Measurements from ENCODE around the gene SLC7A11. TPM values are rescaled to one million over a fixed set of nuclear protein-coding genes. Genes with fewer than 3 reads are reported as not detected.

SLC7A11 gene
- total and polyA plus RNA-seq, 2 experiments from 2014 or later: 10.0 to 33.9 TPM

DNA sequence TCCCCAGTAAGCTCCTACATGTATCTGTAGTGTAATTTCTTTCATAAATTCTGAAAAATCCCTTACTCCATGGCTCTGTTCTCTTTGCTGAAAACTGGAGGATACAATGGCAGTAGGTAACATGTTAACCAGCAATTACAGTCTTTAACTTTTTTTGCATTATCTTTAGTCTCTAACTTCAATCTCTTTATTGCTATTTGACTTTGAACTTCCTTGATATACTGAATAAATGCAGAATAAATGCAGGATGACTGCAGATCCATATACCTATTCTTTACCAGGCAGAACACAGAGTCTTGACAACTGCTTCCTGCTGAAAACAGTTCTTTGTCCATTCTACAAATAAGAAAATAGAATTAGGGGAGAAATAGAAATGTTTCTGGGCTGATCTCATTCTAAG, 101.3 kb downstream of the SLC7A11 start (continued):
- TF ChIP-seq, protein P1, sequence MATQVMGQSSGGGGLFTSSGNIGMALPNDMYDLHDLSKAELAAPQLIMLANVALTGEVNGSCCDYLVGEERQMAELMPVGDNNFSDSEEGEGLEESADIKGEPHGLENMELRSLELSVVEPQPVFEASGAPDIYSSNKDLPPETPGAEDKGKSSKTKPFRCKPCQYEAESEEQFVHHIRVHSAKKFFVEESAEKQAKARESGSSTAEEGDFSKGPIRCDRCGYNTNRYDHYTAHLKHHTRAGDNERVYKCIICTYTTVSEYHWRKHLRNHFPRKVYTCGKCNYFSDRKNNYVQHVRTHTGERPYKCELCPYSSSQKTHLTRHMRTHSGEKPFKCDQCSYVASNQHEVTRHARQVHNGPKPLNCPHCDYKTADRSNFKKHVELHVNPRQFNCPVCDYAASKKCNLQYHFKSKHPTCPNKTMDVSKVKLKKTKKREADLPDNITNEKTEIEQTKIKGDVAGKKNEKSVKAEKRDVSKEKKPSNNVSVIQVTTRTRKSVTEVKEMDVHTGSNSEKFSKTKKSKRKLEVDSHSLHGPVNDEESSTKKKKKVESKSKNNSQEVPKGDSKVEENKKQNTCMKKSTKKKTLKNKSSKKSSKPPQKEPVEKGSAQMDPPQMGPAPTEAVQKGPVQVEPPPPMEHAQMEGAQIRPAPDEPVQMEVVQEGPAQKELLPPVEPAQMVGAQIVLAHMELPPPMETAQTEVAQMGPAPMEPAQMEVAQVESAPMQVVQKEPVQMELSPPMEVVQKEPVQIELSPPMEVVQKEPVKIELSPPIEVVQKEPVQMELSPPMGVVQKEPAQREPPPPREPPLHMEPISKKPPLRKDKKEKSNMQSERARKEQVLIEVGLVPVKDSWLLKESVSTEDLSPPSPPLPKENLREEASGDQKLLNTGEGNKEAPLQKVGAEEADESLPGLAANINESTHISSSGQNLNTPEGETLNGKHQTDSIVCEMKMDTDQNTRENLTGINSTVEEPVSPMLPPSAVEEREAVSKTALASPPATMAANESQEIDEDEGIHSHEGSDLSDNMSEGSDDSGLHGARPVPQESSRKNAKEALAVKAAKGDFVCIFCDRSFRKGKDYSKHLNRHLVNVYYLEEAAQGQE (IDR thresholded peaks at IDR 0.05; ENCODE audit: unreplicated experiment): no peak
- TF ChIP-seq, protein P2, sequence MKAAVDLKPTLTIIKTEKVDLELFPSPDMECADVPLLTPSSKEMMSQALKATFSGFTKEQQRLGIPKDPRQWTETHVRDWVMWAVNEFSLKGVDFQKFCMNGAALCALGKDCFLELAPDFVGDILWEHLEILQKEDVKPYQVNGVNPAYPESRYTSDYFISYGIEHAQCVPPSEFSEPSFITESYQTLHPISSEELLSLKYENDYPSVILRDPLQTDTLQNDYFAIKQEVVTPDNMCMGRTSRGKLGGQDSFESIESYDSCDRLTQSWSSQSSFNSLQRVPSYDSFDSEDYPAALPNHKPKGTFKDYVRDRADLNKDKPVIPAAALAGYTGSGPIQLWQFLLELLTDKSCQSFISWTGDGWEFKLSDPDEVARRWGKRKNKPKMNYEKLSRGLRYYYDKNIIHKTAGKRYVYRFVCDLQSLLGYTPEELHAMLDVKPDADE (IDR thresholded peaks at IDR 0.05): no peak

DNA sequence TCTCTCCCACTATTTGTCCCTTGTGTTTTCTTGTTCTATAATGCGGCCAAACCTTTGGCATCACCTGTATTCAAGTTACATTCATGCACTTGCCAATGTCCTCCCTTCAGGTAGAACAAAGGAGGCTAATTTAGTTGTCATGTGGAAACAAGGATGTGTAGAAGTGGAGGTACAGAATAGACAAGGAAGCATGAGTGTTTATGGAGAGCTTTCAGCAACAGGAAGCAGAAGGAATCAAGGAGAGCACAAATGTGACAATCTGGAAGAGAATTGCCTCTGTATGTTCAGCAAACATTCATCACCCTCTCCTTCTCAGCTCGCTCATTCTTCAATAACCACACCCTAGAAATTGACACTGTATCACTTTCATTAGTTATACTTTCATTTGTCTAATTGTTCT, 103.4 kb downstream of the SLC7A11 start:
- Histone ChIP-seq H3K4me1 (ENCODE audit: insufficient read depth) (no peaks in the 10 kb centered on the region), H4K20me1 (replicated peaks; ENCODE audit: insufficient read depth) (no peaks in the 10 kb centered on the region), H3K36me3 (ENCODE audit: insufficient read depth) (no peaks in the 10 kb centered on the region), H3K9me2 (ENCODE audit: insufficient read depth) (peaks cover 11% of the 10 kb centered on the region; the same call in 1 of the 2 replicates), H3K4me3 (no peak overlapping the region), H2AFZ (no peak overlapping the region), H3F3A (replicated peaks; ENCODE audit: low read depth) (no peaks in the 10 kb centered on the region), H3K27ac (ENCODE audit: low read depth) (no peak overlapping the region), H3K4me2 (no peak overlapping the region), H3K79me2 (replicated peaks; ENCODE audit: insufficient read depth) (no peaks in the 10 kb centered on the region), H3K27me3 (ENCODE audit: insufficient read depth) (no peaks in the 10 kb centered on the region)
- Mint-ChIP-seq H3K4me3 (no peak overlapping the region), H3K27ac (no peak overlapping the region), H3K36me3 (ENCODE audit: low read depth) (no peaks in the 10 kb centered on the region), H3K27me3 (ENCODE audit: insufficient read depth, low read depth, poor library complexity) (no peaks in the 10 kb centered on the region), H3K4me1 (no peaks in the 10 kb centered on the region), H3K9me3 (no peaks in the 10 kb centered on the region)
- ATAC-seq: no peak
- DNase-seq (ENCODE audit: low spot score): no peak
- TF ChIP-seq ZNF331 (CRISPR knock-in tag; IDR thresholded peaks at IDR 0.05; ENCODE audit: low read depth) (no peak), STAT1 (IDR thresholded peaks at IDR 0.05; ENCODE audit: unreplicated experiment) (no peak), JUNB (IDR thresholded peaks at IDR 0.05; ENCODE audit: unreplicated experiment) (no peak)
- TF ChIP-seq, protein P2 (IDR thresholded peaks at IDR 0.05): no peak

DNA sequence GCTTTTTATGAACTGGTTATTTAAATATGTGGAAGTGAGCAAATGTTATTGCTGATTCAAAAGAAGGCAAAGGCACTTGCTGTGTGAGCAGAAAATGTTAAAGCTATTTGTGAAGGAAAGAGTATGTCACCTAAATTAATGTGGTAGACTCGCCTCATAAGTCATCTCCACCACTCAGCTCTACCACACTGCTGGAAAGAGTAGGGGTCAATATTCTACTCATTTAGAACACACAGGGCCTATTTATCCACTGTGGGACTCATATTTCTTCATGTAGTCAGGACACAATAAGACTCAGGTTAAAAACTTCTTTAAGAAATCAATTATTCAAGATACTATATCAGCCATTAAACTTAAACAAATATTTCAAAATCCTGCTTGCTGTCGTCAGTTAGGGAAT, 106.5 kb downstream of the SLC7A11 start:
- Mint-ChIP-seq H3K4me1 (no peaks in the 10 kb centered on the region), H3K4me3 (no peak overlapping the region), H3K9me3 (peaks cover 14% of the 10 kb centered on the region), H3K27me3 (ENCODE audit: insufficient read depth, low read depth, poor library complexity) (peaks cover 3% of the 10 kb centered on the region), H3K27ac (no peak overlapping the region), H3K36me3 (ENCODE audit: low read depth) (peaks cover 10% of the 10 kb centered on the region; the same call in 2 of the 3 replicates)
- no peak for ATAC-seq
- Histone ChIP-seq H3K27ac (ENCODE audit: low read depth) (no peak overlapping the region), H3K36me3 (ENCODE audit: insufficient read depth) (peaks cover 4% of the 10 kb centered on the region; the same call in 1 of the 2 replicates), H3K4me2 (no peak overlapping the region), H3K27me3 (ENCODE audit: insufficient read depth) (no peaks in the 10 kb centered on the region), H3F3A (replicated peaks; ENCODE audit: low read depth) (no peaks in the 10 kb centered on the region), H3K9me2 (ENCODE audit: insufficient read depth) (peaks cover 15% of the 10 kb centered on the region; the same call in 1 of the 2 replicates), H3K4me1 (ENCODE audit: insufficient read depth) (no peaks in the 10 kb centered on the region), H4K20me1 (replicated peaks; ENCODE audit: insufficient read depth) (no peaks in the 10 kb centered on the region), H3K4me3 (no peak overlapping the region), H3K79me2 (replicated peaks; ENCODE audit: insufficient read depth) (no peaks in the 10 kb centered on the region), H2AFZ (no peak overlapping the region)
- no peak for DNase-seq (ENCODE audit: low spot score)
- TF ChIP-seq, protein P3, sequence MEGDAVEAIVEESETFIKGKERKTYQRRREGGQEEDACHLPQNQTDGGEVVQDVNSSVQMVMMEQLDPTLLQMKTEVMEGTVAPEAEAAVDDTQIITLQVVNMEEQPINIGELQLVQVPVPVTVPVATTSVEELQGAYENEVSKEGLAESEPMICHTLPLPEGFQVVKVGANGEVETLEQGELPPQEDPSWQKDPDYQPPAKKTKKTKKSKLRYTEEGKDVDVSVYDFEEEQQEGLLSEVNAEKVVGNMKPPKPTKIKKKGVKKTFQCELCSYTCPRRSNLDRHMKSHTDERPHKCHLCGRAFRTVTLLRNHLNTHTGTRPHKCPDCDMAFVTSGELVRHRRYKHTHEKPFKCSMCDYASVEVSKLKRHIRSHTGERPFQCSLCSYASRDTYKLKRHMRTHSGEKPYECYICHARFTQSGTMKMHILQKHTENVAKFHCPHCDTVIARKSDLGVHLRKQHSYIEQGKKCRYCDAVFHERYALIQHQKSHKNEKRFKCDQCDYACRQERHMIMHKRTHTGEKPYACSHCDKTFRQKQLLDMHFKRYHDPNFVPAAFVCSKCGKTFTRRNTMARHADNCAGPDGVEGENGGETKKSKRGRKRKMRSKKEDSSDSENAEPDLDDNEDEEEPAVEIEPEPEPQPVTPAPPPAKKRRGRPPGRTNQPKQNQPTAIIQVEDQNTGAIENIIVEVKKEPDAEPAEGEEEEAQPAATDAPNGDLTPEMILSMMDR (conservative IDR thresholded peaks at IDR 0.05; ENCODE audit: low read depth in 2 of 2): no peak
- no peak for TF ChIP-seq STAT1 (IDR thresholded peaks at IDR 0.05; ENCODE audit: unreplicated experiment)
- TF ChIP-seq POLR2AphosphoS5 (IDR thresholded peaks at IDR 0.05; ENCODE audit: low read depth): no peak
- TF ChIP-seq ZNF331 (CRISPR knock-in tag; IDR thresholded peaks at IDR 0.05; ENCODE audit: low read depth): no peak
- no peak for TF ChIP-seq ZNF114 (CRISPR knock-in tag; IDR thresholded peaks at IDR 0.05)
- TF ChIP-seq, protein P2 (IDR thresholded peaks at IDR 0.05): no peak
- TF ChIP-seq CREB1 (CRISPR knock-in tag; IDR thresholded peaks at IDR 0.05; ENCODE audit: low read depth): no peak
- TF ChIP-seq, protein P1 (IDR thresholded peaks at IDR 0.05; ENCODE audit: unreplicated experiment): no peak
- no peak for TF ChIP-seq JUNB (IDR thresholded peaks at IDR 0.05; ENCODE audit: unreplicated experiment)

Measured in GM23338 (cell line).